Measurements from ENCODE around the gene CRYBG3.

CRYBG3 gene

GRCh38 chr3:97948351-97949109, 126.7 kb downstream of the CRYBG3 start:
- DNase-seq (ENCODE audit: low read depth), result no peak

GRCh38 chr3:97949110-97949485, 127.3 kb downstream of the CRYBG3 start:
- DNase-seq (ENCODE audit: low read depth), result no peak

GRCh38 chr3:97949743-97950142, 127.9 kb downstream of the CRYBG3 start:
- no peak for DNase-seq (ENCODE audit: low read depth)

DNA sequence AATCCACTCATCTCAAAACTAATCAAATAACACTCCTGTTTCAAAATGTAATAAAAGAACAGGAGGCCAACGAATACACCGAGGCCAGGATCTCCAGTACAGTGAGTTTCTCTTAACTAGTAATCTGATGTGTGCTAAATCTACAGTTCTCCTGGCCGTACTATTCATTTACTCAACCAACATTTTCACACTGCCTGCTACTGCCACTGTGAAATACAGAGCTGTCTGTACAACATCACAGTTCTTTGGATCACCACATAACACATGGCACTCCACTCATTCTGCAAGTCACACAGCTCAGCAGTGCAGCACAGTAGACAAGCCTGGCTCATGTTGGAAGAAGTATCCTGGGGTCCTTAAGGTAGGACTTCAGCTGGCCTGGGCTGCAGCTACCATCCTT, 128.5 kb downstream of the CRYBG3 start:
- DNase-seq (ENCODE audit: low read depth), result no peak

- DNase-seq (ENCODE audit: low read depth), result no peak
Measured at GRCh38 chr3:97952280-97952679, 130.5 kb downstream of the CRYBG3 start.

GRCh38 chr3:97952872-97953271, 131.1 kb downstream of the CRYBG3 start:
- DNase-seq (ENCODE audit: low read depth), result no peak

- DNase-seq (ENCODE audit: low read depth), result no peak
Measured at GRCh38 chr3:97954228-97954827, 132.5 kb downstream of the CRYBG3 start.

GRCh38 chr3:97956051-97956450, 134.2 kb downstream of the CRYBG3 start:
- no peak for DNase-seq (ENCODE audit: low read depth)

- no peak for DNase-seq (ENCODE audit: low read depth)
Measured at GRCh38 chr3:97957617-97958311, 136.0 kb downstream of the CRYBG3 start.

DNA sequence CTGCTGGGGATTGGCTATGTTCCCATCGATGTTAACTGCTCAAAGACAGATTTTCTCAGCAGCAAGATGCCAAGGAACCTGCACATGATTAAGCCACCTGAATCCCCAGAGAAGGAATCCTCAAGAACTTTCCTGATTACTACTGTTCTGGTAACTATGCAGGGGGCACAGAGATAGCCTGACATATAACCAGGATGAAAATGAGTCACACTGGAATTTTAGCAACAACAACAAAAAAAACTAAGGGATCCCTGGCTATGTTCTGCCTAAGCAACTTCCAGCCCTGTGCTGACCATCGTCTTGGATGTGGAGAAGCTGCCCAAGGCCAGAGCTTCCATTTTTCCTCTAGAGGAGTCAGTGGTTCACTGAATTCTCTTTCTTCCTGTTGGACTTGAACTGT, 136.6 kb downstream of the CRYBG3 start:
- no peak for DNase-seq (ENCODE audit: low read depth)

GRCh38 chr3:97958796-97959195, 137.0 kb downstream of the CRYBG3 start:
- no peak for DNase-seq (ENCODE audit: low read depth)

- no peak for DNase-seq (ENCODE audit: low read depth)
Measured at GRCh38 chr3:97959872-97960271, 138.1 kb downstream of the CRYBG3 start.

- DNase-seq (ENCODE audit: low read depth), result no peak
Measured at GRCh38 chr3:97960551-97960950, 138.7 kb downstream of the CRYBG3 start.

- no peak for DNase-seq (ENCODE audit: low read depth)
Measured at GRCh38 chr3:97960993-97961766, 139.4 kb downstream of the CRYBG3 start.

DNA sequence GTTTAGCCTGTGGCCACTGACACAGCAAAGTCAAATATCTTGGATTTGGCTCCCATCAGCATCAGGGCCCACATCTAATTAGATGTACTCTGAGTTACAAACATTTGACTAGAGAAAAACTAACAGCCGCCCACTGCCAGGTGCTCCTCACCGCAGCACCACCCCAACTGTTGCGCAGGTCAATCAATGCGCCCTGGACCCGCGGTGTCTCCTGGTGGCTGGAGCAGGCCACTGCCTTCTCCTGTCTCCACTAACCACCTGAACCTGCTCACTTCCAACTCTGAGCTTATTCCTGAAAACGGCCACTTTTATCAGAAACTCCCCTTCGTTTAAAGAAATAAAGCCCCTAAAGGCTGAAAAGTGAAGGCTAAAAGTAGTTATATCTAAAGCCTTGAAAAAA, 146.2 kb downstream of the CRYBG3 start:
- DNase-seq (ENCODE audit: low read depth), result no peak

GRCh38 chr3:97968376-97968775, 146.6 kb downstream of the CRYBG3 start:
- no peak for DNase-seq (ENCODE audit: low read depth)

- DNase-seq (ENCODE audit: low read depth), result no peak
Measured at GRCh38 chr3:97969541-97969940, 147.7 kb downstream of the CRYBG3 start.

DNA sequence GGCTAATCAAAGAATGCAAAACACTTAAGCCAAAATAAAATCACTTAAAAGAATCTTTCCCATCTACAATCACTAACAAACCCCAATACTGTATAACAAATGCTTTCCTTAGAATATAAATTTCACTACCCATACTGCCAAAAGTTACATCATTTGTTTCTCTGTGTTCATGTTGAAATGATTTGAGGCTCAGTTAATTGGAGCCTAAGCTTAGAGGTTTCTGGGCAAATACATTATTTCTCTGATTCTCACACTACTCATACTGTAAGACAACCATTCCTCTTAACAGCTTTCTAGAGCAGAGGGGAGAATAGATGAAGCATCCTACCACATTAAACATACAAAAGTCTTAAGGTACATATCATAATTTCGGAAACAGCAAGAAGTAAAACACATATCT, 148.3 kb downstream of the CRYBG3 start:
- DNase-seq (ENCODE audit: low read depth), result no peak

DNA sequence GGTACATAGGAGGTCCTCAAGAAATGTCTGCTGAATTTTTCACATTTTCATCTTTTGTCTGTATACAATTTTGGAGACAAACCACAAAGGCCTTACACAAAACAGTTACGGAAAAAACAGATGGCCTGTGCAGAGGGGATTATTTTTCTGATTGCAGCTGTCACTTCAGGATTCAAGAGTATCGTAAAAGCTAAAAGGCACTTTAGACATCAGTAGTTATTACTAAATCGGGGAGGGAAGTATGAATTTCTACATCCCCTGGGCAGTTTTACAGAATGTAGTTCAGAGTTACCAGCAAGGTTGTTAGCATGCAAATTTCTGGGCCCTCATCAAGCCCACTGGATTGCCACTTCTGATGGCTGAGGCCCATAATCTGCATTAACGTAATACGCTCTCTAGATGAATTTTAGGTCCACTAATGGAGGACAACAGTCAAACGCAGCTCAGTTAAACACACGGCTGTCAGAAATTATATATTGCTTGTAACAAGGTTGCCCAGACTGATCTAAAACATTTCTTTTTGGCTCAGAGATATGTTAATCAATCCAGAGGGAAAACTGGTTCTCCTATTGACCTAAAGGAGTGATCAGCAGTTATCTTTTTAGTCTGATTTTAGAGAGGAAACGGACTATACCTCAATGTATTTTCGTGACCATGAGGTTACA, 149.3 kb downstream of the CRYBG3 start:
- DNase-seq (ENCODE audit: low read depth), result no peak

DNA sequence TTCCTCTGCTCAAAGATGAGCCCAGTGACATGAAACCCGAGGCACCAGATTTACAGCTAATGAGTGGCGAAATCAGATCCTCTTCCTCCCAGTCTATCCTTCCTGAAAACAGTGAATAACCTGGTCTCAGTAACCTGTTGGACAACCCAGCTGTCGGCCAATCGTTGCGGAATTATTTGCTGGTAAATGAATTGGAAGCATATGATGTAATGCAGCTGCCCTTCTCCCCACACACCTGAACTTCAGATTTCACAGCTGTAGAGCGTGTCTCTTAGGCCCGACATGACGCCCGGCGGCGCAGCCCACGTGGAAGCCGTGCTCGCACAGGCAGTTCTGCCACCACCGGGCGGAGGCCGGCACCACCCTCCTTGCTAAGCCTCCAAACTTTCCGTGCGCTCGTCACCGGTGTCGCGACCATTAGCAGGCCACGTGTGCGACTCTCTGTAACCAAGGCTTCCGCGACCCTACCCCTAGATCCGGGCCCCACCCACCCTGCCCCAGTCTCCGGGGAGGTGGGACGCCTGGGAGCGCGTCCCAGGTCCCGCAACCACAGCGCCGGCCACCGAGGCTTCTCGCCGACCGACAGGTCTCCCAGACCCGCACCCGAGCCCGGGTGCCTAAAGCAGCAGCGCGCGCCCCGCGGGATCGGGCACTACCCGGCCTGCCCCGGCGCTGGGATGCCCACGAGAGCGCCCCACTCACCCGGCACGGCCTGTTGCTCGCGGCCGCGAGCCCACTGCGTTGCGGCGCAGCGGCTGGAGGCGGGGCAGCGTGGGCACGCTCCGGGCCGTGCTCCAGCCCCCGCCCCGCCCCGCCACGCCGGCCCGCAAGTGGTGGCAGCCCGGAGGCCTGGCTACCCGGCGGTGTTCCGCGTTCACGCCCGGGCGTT, 150.1 kb downstream of the CRYBG3 start, which contains the start of gene RIOX2:
TSS of gene RIOX2 (minus strand) at position 753 of the 889 bp plus-strand sequence. CDS start 4,838 bp downstream, outside the sequence.
- peak; percentile 63 for DNase-seq (ENCODE audit: low read depth)

DNA sequence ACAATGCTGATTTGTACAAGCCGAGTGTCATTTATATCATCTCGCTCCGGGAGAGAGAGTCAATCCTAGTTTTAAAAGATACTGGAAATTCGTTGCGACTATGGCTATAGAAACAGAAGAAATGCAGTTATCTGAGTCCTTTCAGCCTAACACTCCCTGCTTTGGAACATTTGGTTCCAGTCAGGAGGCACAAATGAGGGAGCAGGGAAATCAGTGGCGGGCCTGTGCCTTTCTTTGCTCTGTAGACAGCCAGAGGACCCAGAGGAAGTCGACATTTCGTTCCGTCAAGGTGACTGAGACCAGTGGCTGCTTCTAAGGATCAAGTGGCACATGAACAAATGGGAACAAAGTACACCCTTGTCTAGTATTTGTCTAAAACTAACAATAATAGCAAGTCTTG, 151.2 kb downstream of the CRYBG3 start:
- DNase-seq (ENCODE audit: low read depth), result no peak
